ENCODE results near the gene CALHM3. TPM values are rescaled to one million over a fixed set of nuclear protein-coding genes. Genes with fewer than 3 reads are reported as not detected.

CALHM3 gene
- total RNA-seq, 1 experiment from 2014 or later: not detected

GRCh38 chr10:103478671-103479070, 369 bp downstream of the CALHM3 start:
- no peaks in the 10 kb centered on the region for H3K9me3 Mint-ChIP-seq (ENCODE audit: unreplicated experiment)
- BruUV-seq (replicated peaks): no TSS peak
- POLR2A ChIA-PET: no interaction called here
- CTCF ChIA-PET: interaction anchor here (0.6 to 0.7 kb wide), 2 partner anchors 62 to 90 kb away, joined by 3 to 5 read pairs; no protein-coding TSS in a partner anchor
- no peaks in the 10 kb centered on the region for H3K27me3 Mint-ChIP-seq (ENCODE audit: insufficient read depth, unreplicated experiment)
- no peak overlapping the region for H3K4me3 Mint-ChIP-seq (ENCODE audit: unreplicated experiment)
- no peak overlapping the region for H3K27ac Mint-ChIP-seq (ENCODE audit: low read depth, unreplicated experiment)
- H3K36me3 Mint-ChIP-seq (ENCODE audit: insufficient read depth, unreplicated experiment): no peaks in the 10 kb centered on the region
- H3K4me1 Mint-ChIP-seq (ENCODE audit: insufficient read depth, unreplicated experiment): peaks cover 9% of the 10 kb centered on the region
- intact Hi-C loops (cut with micrococcal nuclease): no loop called here
- no peak for DNase-seq (ENCODE audit: unreplicated experiment)
- TF ChIP-seq CTCF (IDR thresholded peaks at IDR 0.05; ENCODE audit: unreplicated experiment): no peak

DNA sequence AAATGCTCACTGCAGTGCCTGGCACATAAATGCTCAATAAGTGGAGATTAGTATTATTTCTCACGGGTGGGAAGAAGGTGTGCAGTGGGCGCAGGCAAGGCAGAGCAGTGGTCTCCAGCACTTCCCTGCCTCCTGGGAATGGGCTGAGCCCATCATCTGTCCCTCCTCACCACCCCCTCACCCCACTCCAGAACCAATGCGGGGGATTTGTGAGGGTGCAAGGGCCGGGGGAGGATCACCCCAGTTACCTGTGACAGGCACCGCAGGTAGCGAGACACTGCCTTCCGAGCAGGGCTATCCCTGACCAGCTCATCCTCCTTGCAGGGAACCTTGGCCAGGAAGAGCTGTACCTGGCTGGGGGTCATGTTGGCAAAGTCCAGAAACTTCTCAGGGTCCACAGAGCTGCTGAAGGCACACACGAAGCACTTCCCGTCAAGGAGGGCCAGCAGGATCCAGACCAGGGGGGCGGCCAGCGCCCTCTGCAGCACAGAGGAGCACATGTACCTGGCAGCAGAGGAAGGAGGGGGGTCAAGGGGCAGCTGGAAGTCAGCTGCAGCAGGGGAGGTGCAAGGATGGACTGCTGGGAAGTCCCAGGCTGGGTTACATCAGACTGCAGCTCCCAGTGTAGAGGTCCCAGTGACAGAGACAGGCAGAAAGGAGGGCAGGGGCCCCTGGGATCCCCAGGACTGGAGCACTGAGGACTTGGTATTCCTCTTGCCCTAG, 2.8 kb downstream of the CALHM3 start:
- no TSS peak for BruUV-seq (replicated peaks)
- no peaks in the 10 kb centered on the region for H3K27me3 Mint-ChIP-seq (ENCODE audit: insufficient read depth, unreplicated experiment)
- no peak for TF ChIP-seq CTCF (IDR thresholded peaks at IDR 0.05; ENCODE audit: unreplicated experiment)
- intact Hi-C loops (cut with micrococcal nuclease): no loop called here
- H3K4me1 Mint-ChIP-seq (ENCODE audit: insufficient read depth, unreplicated experiment): peaks cover 9% of the 10 kb centered on the region
- H3K27ac Mint-ChIP-seq (ENCODE audit: low read depth, unreplicated experiment): no peak overlapping the region
- POLR2A ChIA-PET: interaction anchor here (0.7 kb wide), 1 partner anchor 14 kb away, joined by 3 read pairs; no protein-coding TSS in a partner anchor
- H3K36me3 Mint-ChIP-seq (ENCODE audit: insufficient read depth, unreplicated experiment): no peaks in the 10 kb centered on the region
- no peak overlapping the region for H3K4me3 Mint-ChIP-seq (ENCODE audit: unreplicated experiment)
- no peaks in the 10 kb centered on the region for H3K9me3 Mint-ChIP-seq (ENCODE audit: unreplicated experiment)
- CTCF ChIA-PET: interaction anchor here (0.9 to 6.1 kb wide), 3 partner anchors 9 to 73 kb away, joined by 3 to 26 read pairs (median 3); no protein-coding TSS in a partner anchor
- no peak for DNase-seq (ENCODE audit: unreplicated experiment)

GRCh38 chr10:103475437-103475836, 3.6 kb downstream of the CALHM3 start:
- BruUV-seq (replicated peaks): no TSS peak
- H3K36me3 Mint-ChIP-seq (ENCODE audit: insufficient read depth, unreplicated experiment): no peaks in the 10 kb centered on the region
- H3K27me3 Mint-ChIP-seq (ENCODE audit: insufficient read depth, unreplicated experiment): peaks cover 5% of the 10 kb centered on the region
- no peak overlapping the region for H3K4me3 Mint-ChIP-seq (ENCODE audit: unreplicated experiment)
- ChIA-PET CTCF (interaction anchor here (6.1 kb wide), 1 partner anchor 10 kb away, joined by 26 read pairs; no protein-coding TSS in a partner anchor), POLR2A (interaction anchor here (0.7 to 0.8 kb wide), 2 partner anchors 9 to 15 kb away, joined by 3 read pairs; no protein-coding TSS in a partner anchor)
- intact Hi-C loops (cut with micrococcal nuclease): no loop called here
- no peak for DNase-seq (ENCODE audit: unreplicated experiment)
- no peak for TF ChIP-seq CTCF (IDR thresholded peaks at IDR 0.05; ENCODE audit: unreplicated experiment)
- H3K9me3 Mint-ChIP-seq (ENCODE audit: unreplicated experiment): no peaks in the 10 kb centered on the region
- H3K4me1 Mint-ChIP-seq (ENCODE audit: insufficient read depth, unreplicated experiment): peaks cover 9% of the 10 kb centered on the region
- no peak overlapping the region for H3K27ac Mint-ChIP-seq (ENCODE audit: low read depth, unreplicated experiment)

GRCh38 chr10:103474077-103474476, 5.0 kb downstream of the CALHM3 start:
- ChIA-PET CTCF (interaction anchor here (6.1 kb wide), 1 partner anchor 11 kb away, joined by 26 read pairs; no protein-coding TSS in a partner anchor), POLR2A (no interaction called here)
- Mint-ChIP-seq H3K4me3 (ENCODE audit: unreplicated experiment) (no peak overlapping the region), H3K4me1 (ENCODE audit: insufficient read depth, unreplicated experiment) (peaks cover under 1% of the 10 kb centered on the region), H3K36me3 (ENCODE audit: insufficient read depth, unreplicated experiment) (no peaks in the 10 kb centered on the region), H3K27me3 (ENCODE audit: insufficient read depth, unreplicated experiment) (peaks cover 18% of the 10 kb centered on the region), H3K9me3 (ENCODE audit: unreplicated experiment) (no peaks in the 10 kb centered on the region), H3K27ac (ENCODE audit: low read depth, unreplicated experiment) (no peak overlapping the region)
- TF ChIP-seq CTCF (IDR thresholded peaks at IDR 0.05; ENCODE audit: unreplicated experiment): no peak
- no peak for DNase-seq (ENCODE audit: unreplicated experiment)
- intact Hi-C loops (cut with micrococcal nuclease): no loop called here
- BruUV-seq (replicated peaks): no TSS peak

All from MCF 10A (cell line).